HG02642 (cell line): ENCODE measurements around the gene METTL21A.

Source experiments
- ATAC-seq: cut with Tn5 transposase; IDR thresholded peaks from one replicate; pipeline ENCODE4 v1.9.1; 2021; ENCODE audit warnings: mild to moderate bottlenecking; ENCODE audit not compliant: unreplicated experiment, poor library complexity

METTL21A gene

DNA sequence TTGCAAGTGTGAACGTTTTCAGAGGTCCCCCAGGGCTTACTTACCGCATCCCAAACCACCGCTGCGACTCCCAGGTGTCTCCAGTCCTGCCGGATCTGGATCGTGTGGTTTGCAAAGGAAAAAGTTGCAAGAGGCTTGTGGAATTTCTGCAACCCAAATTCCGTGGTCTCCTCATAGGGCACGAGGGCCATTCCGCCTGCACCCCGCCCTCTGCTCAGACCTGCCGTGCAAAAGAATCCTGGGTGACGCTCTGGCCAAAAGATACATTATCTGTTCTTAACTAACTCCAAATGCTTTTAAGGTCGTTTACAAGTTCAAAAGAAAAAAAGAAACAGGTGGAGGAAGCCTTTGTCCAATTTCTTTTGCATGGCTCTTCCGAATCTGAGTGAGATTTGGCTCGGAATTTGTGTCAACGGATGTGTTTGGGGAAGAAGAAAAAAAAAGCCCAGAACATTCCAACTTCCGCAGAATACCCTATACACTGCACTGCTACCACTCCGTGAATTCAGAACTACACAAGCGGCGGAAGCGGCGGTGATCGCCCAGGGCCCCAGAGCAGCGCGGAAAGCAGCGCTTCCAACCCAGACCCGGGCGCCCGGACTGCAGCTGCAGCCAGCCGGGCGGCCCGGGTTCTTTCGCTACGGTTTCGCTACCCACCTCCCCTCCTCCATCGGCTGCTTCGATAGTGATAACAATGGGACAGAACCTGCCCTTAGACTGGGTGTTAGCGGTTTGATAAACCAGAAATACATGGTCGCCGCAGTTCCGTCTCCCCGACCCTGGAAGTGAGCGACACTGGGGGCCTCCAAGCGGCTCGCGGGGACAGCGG lies 795 bp downstream of the METTL21A start:
- ATAC-seq: peak; percentile 35

GRCh38 chr2:207621501-207622039 lies 3.6 kb downstream of the METTL21A start:
- no peak for ATAC-seq

DNA sequence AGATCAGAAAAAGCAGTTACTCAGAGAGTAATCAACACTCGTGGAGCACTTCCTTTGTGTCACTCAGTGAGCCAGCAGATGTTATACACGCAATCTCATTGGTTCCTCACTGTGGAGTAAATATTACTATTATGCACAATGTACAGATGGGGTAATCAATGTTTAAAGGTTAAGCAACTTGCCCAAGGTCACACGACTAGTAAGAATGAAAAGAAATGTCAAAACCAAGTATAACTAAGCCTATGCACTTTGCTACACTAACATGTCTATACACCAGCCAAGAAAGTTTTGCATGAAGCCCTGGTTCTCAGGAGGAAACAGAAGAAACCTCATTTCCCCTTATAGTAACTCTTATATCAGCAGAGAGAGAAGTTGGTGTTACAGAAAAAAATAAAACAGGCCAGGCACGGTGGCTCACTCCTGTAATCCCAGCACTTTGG lies 5.4 kb downstream of the METTL21A start:
- ATAC-seq: peak; percentile 38

DNA sequence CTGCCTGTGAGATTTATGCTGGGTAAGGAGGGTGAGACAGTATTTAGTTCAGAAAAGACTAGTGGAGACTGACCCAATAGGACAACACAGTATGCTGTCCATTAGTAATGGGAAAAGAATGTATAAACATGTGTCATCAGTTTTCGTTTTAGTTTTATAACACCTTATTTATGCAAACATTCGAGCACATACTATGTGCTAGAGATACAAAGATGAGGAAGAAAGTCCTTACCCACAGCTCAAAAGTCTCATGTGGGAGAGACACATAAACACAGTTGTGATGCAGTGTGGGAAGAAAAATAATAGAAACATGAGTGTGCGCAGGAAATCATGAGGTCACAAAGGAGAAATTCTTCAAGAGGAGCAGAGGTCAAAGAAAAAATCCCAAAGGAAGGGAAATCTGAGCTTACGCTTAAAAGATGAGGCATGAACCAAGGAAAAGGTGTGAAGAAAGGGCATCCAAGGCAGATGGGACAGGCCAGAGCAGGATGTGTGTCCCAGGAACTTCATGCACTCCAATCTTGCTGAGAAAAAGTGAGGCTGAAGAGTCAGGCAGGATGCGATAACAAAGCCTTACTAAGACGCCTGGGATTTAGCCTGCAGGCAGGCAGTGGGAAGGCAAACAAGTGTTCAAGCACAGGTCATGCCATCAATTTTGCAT lies 8.1 kb downstream of the METTL21A start:
- ATAC-seq: no peak

GRCh38 chr2:207616185-207616584 lies 9.0 kb downstream of the METTL21A start:
- ATAC-seq: no peak

DNA sequence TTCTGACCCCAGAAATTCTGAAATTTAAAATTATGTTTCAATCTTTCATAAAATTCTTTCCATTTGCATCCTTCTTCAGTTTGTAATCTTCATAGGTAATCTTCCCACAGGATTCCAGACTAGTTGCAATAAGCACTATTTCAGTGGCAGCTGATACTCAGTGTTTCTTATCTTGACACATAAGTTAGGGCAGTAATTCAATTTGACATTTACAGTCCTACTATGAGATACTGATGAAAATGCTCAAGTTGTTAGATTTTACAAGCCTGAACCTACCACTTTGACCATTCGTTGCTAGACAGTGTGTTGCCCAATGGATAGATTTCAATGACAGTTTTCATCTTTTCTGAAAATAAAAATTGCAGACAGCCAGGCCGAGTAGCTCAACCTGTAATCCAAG lies 10.4 kb downstream of the METTL21A start:
- ATAC-seq: no peak

GRCh38 chr2:207612714-207613113 lies 12.5 kb downstream of the METTL21A start:
- ATAC-seq: no peak

- ATAC-seq: no peak
These were observed 18.4 kb downstream of the METTL21A start for GRCh38 chr2:207606829-207607228.

- ATAC-seq: no peak
These were observed 18.8 kb downstream of the METTL21A start for GRCh38 chr2:207606399-207606798.

DNA sequence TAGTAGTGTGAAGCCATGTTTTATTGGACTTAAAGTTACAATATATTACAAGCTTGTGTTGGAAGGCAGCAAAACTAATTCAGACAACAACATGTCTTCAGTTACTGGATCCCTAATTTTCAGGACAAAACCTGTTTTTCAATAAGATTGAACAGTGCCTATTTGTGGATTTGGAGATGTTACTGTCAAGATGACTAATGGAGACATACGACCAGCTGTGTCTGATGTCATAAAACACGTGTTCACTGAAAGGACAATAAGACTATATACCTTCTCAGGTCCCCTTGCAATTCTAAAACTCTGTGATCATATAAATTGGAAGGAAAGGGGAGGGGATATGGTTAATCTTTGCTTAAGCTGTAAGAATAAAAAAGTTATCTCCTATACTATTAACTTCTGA lies 21.7 kb downstream of the METTL21A start:
- ATAC-seq: no peak

DNA sequence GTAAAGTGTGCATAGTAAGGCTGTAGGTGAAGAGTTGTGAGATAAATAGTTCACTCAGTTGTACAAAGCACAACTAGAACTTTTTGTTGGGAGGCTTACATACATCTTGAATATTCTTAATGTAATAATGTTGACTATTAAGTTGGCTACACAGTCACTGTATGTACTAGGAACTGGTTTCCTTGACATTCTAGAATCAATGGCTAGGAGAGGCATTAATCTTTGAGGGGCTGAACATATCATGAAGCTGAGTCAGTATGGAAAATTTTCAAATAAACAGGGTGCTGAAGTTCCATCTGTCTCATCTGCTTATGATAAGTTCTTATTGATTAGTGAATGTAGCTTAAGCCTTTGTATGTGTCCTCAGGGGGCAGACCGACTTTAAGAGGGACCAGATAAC lies 23.4 kb downstream of the METTL21A start:
- no peak for ATAC-seq

GRCh38 chr2:207600231-207600630 lies 25.0 kb downstream of the METTL21A start:
- no peak for ATAC-seq

GRCh38 chr2:207599636-207600035 lies 25.6 kb downstream of the METTL21A start:
- no peak for ATAC-seq

GRCh38 chr2:207594731-207595130 lies 30.5 kb downstream of the METTL21A start:
- no peak for ATAC-seq

- ATAC-seq: no peak
These were observed 30.9 kb downstream of the METTL21A start for GRCh38 chr2:207594264-207594663.

- no peak for ATAC-seq
These were observed 31.9 kb downstream of the METTL21A start for GRCh38 chr2:207593277-207593676.

GRCh38 chr2:207589143-207589542 lies 36.1 kb downstream of the METTL21A start:
- no peak for ATAC-seq

- ATAC-seq: no peak
These were observed 37.9 kb downstream of the METTL21A start for GRCh38 chr2:207587305-207587704.

GRCh38 chr2:207584952-207585351 lies 40.2 kb downstream of the METTL21A start:
- no peak for ATAC-seq

DNA sequence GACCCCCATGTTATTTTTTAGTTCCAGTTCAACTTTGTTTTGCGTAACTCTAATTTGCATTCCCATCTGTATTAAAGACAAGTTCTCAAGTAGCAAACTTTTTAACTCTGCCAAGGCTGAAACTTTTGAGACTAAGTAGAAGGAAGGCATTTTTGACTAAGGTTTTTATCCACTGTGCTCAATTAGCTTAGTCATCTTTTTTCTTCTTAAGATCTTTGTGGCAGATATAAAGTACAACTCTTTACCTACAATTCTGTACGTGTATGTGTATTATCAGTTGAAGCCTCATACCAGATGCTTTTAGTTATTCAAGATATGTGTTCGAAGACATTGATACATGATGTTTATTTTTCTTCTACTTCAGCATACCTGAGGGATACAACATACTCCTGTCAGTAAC lies 53.8 kb downstream of the METTL21A start:
- ATAC-seq: no peak

GRCh38 chr2:207567671-207568070 lies 57.5 kb downstream of the METTL21A start:
- no peak for ATAC-seq
